ENCODE measurements around the gene ZNF385B.

The ZNF385B gene

DNA sequence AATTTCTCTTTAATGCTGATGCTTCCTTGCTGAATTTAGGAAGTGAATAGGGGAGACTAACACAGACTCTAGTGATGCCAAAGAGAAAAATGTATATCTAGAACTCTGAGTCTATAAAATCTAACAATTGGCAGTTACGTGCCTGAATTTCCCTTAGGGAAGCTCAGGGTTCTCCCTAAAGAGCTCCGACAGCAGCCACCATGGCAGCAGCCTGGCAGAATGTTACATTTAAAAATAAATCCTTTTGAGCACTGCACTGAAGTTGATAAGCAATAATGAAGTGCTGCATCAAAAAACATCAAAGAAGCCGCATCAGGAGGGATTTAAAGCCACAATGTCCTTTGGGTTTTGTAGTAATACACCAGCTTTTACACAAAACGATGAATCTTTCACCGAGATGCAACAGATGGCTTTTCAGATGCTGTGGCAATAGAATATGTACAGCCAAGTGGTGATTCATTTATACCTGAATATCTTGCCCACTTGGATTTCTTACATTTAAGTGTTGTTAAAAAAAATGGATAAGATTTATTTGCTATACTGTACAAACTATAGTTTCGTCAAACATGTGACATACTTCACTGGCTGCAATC, 305.6 kb downstream of the ZNF385B start:
- no peak for DNase-seq (ENCODE audit: low read depth, low spot score)

DNA sequence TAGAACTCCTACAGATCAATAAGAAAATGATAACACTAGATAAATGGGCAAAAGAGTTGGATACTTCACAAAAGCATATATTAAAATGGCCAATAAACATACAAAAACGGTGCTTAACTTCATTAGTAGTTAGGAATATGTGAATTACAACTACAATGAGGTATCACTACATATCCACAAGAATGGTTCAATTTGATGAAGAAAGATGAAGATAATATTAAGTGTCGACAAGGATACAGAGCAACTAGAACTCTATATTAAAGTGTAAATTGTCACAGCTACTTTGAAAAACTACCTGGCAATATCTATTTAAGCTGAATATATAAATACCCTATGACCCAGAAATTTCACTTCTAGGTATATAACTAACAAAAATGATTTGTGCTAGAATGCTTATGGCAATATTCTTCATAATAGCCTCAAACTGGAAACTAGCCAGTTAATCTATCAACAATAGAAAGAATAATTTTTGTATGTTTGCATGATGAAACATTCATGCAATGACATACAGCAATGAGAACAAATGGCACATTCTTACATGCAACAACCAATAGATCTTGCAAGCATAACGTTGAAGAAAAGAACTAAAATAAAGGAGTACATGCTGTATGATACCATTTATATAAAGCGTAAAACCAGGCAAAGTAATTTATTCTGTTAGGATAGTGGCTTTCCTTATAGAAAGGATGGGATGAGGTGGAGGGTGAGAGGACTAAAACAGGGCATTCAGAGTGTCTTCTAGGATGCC, 306.6 kb downstream of the ZNF385B start:
- no peak for DNase-seq (ENCODE audit: low read depth, low spot score)

DNA sequence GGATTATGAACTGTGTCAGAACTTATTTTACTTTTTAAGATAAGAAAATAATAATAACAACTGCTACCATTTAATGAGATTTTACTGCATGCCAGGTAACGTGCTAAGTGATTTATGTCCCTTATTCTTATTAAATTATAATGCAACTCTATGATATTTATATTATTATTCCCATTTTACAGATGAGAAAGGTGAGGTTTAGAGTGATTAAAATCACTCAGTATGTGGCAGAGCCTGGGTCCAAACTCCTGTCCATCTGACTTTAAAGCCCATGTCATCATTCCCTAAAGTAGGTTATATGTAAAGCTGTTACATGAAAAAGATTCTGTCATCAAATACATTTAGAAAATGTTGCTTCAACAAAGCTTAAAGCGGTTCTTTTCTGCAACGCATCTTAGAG, 308.0 kb downstream of the ZNF385B start:
- DNase-seq (ENCODE audit: low read depth, low spot score) = no peak

- no peak for DNase-seq (ENCODE audit: low read depth, low spot score)
Measured at GRCh38 chr2:179551539-179552045, 309.8 kb downstream of the ZNF385B start.

DNA sequence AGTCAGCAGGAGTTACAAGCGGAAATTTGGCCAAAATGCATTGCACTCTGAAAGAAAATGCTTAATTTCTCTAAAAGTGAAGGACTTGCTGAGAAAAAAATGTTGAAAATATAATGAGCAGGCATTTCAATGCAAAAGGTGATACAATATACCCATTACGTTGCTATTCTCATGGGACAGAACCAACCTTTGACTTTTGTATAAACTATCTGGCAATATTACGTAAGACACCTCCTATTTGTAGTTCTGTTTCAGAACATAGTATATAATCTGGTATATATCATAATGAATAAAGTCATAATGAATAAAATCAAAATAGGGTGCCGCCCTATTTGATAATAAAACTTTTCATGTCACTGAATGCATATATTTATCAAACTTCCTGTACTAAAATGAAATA, 310.6 kb downstream of the ZNF385B start:
- DNase-seq (ENCODE audit: low read depth, low spot score) = no peak

- no peak for DNase-seq (ENCODE audit: low read depth, low spot score)
Measured at GRCh38 chr2:179550214-179550613, 311.2 kb downstream of the ZNF385B start.

- DNase-seq (ENCODE audit: low read depth, low spot score) = no peak
Measured at GRCh38 chr2:179546656-179547055, 314.8 kb downstream of the ZNF385B start.

DNA sequence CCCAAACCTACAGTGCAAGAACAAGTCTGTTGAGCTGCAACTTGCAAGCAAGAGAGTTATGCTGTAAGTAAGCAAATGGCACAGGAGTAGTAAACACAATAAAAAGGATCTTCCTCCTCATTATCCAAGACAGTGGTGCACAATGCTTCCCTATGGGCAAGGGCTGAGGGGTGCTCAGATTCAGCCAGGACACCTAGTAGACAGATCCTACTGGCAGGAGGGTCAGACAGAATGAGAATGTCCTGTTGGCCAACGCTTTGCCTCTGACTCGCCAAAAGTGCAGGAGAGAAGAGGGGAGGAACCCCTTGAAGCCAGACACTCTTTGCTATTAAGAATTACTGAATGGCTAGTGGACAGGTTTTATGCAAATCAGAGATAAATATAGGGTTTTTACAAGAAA, 316.4 kb downstream of the ZNF385B start:
- DNase-seq (ENCODE audit: low read depth, low spot score) = no peak

- no peak for DNase-seq (ENCODE audit: low read depth, low spot score)
Measured at GRCh38 chr2:179543361-179543901, 318.0 kb downstream of the ZNF385B start.

GRCh38 chr2:179541586-179541985, 319.8 kb downstream of the ZNF385B start:
- DNase-seq (ENCODE audit: low read depth, low spot score) = no peak

- no peak for DNase-seq (ENCODE audit: low read depth, low spot score)
Measured at GRCh38 chr2:179539124-179539511, 322.3 kb downstream of the ZNF385B start.

- no peak for DNase-seq (ENCODE audit: low read depth, low spot score)
Measured at GRCh38 chr2:179538406-179539123, 322.8 kb downstream of the ZNF385B start.

DNA sequence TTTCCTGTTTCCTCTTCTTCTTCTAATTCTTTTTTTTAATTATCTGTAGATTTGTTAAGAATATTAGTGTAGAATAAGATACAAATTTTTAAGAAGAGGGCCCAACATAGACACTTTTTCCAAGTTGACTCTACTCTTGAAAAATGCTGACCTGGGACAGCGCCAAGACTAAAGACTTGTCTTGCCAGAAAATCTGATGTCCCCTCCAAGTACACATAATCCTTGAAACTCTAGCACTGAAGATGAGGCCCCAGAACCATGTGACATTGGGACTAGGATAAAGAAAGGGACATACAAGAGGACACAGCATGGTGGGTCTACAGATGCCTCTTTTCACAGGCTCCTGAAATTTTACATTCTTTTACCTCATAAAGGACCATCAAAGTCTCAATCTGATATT, 325.2 kb downstream of the ZNF385B start:
- no peak for DNase-seq (ENCODE audit: low read depth, low spot score)

- no peak for DNase-seq (ENCODE audit: low read depth, low spot score)
Measured at GRCh38 chr2:179533875-179534274, 327.5 kb downstream of the ZNF385B start.

DNA sequence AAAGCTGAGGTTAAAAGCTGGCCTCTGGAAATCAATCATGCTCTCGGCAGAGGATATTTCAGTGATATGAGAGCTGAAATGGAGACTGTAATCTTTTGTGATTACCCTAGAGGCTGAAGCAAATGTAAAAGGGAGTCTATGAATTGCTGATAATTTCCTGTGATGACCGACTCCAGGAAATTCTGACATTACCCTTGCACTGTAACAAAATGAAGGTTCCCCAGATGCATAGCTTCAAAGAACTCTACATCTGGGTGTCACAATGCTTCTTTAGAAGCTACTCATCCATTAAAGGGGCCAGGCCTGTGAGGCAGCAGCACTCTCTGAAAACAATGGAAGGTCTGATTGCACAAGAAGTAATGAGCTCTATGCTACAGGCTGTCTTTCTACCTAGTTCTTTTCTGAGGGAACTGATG, 328.5 kb downstream of the ZNF385B start:
- no peak for DNase-seq (ENCODE audit: low read depth, low spot score)

DNA sequence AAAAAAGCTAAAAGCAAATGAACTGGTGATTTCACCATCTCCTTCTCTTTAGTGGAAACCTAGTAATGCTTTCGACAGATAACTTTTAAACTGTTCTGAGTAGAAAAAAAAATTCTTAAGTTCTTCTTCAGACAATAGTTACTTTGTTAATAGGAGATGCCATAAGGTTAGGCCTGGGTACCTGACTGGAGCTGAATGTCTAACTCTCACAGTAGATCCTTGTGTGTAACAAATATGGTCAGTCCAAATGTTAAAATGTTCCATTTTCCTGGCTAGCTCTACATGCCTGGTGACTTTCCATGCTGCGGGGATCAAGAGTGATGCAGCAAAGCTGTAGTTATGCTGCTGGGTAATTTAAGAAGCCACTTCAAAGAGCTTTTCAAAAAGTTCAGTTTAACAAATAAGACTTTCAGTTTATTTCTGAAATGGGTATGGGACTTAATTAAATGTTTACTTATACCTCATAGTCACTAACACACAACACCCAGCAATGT, 332.8 kb downstream of the ZNF385B start:
- no peak for DNase-seq (ENCODE audit: low read depth, low spot score)

- DNase-seq (ENCODE audit: low read depth, low spot score) = no peak
Measured at GRCh38 chr2:179525340-179525739, 336.1 kb downstream of the ZNF385B start.

DNA sequence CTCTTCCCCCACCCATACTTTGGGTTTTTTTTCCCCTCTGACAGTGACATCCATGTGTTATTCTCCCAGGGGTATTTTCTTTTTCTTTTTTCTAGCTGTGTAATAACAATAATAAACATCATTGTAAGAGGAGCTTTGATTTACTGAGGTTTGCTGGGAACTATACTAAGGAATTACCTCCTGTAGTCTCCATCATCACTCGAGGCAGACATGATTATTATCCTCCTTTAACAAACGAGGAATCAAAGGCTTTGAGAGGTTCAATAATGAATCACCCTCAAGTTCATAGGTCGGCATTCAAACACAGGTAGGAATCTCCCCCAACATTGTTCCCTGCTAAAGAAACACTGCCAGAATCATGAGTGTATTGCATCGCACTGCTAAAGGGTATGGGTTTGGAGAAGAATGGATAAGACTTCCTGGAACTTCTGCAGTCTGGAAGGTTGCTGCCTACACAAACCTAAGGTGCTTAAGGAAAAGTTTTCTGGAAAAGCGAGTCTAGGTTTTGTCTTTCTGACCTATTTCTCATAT, 336.5 kb downstream of the ZNF385B start:
- DNase-seq (ENCODE audit: low read depth, low spot score) = no peak

DNA sequence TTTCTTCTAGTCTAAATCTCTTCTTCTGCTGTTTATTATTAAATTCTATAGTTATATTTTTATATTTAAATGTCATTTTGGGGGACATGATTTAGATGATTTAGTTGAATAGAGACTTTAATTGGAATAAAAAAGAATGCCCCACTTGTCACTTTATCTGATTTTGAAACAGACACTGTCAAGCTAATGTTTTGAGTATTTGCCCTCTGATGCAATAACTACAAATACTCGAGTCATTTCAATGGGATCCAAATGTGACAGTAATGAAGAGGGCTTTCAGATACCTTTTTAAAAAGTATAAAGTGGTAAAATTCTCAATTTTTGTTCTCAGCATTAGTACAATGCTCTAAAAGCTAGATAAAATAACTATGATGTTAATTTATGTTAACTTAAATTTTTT, 339.5 kb downstream of the ZNF385B start:
- DNase-seq (ENCODE audit: low read depth, low spot score) = no peak

- no peak for DNase-seq (ENCODE audit: low read depth, low spot score)
Measured at GRCh38 chr2:179518830-179519229, 342.6 kb downstream of the ZNF385B start.

- no peak for DNase-seq (ENCODE audit: low read depth, low spot score)
Measured at GRCh38 chr2:179513181-179513580, 348.2 kb downstream of the ZNF385B start.
